Neural cell (in vitro differentiated cells): ENCODE results near the gene FMN2. TPM values are rescaled to one million over a fixed set of nuclear protein-coding genes. Genes with fewer than 3 reads are reported as not detected.

Experiments used
- H2AFZ ChIP-seq: fragments of 200-600, 300-800 bp; sonication (generic), shearing (Covaris generic); 2 replicates; pipeline ENCODE4 v1.6.0; 2014; ENCODE audit warnings: low read depth, mild to moderate bottlenecking, antibody characterized with exemption, low read length, moderate library complexity
- H3F3A ChIP-seq: fragments of 200-600 bp; shearing (Covaris generic); 2 replicates; pipeline ENCODE4 v1.6.1; 2016; ENCODE audit warnings: mild to moderate bottlenecking, moderate library complexity, mixed read lengths, antibody characterized with exemption, low read length; ENCODE audit not compliant: insufficient read depth, poor library complexity, severe bottlenecking
- H3K27ac ChIP-seq: fragments of 200-600, 300-800 bp; sonication (generic), shearing (Covaris generic); 2 replicates; pipeline ENCODE4 v1.5.1; 2014; ENCODE audit warnings: mild to moderate bottlenecking, low read length, moderate library complexity
- H3K27me3 ChIP-seq: fragments of 300-800, 200-600 bp; sonication (generic), shearing (Covaris generic); 2 replicates; pipeline ENCODE4 v1.6.0; 2014; ENCODE audit warnings: mild to moderate bottlenecking, low read depth, low read length, moderate library complexity; ENCODE audit not compliant: insufficient read depth
- H3K36me3 ChIP-seq: fragments of 300-800, 200-600 bp; sonication (generic), shearing (Covaris generic); 2 replicates; pipeline ENCODE4 v1.5.1; 2014; ENCODE audit warnings: mild to moderate bottlenecking, antibody characterized with exemption, low read length, moderate library complexity; ENCODE audit not compliant: insufficient read depth
- H3K4me2 ChIP-seq: fragments of 300-800, 200-600 bp; sonication (generic), shearing (Covaris generic); 2 replicates; pipeline ENCODE4 v1.6.0; 2014; ENCODE audit warnings: mild to moderate bottlenecking, low read length
- H3K4me3 ChIP-seq: fragments of 300-800, 200-600 bp; sonication (generic), shearing (Covaris generic); 2 replicates; pipeline ENCODE4 v1.5.1; 2014; ENCODE audit warnings: mild to moderate bottlenecking, low read length, moderate library complexity
- H3K79me2 ChIP-seq: fragments of 200-600 bp; shearing (Covaris generic); replicated peaks from 2 replicates; pipeline ENCODE4 v1.6.0; 2014; ENCODE audit warnings: mild to moderate bottlenecking, low read length, moderate library complexity; ENCODE audit not compliant: insufficient read depth
- H3K9ac ChIP-seq: fragments of 300-800, 200-600 bp; sonication (generic), shearing (Covaris generic); 2 replicates; pipeline ENCODE4 v1.6.1; 2016; ENCODE audit warnings: mild to moderate bottlenecking, low read length, mixed read lengths
- H3K9me2 ChIP-seq: fragments of 200-600 bp; shearing (Covaris generic); 2 replicates; pipeline ENCODE4 v1.6.1; 2016; ENCODE audit warnings: mild to moderate bottlenecking, low read length, mixed read lengths; ENCODE audit not compliant: insufficient read depth
- H3K9me3 ChIP-seq: fragments of 200-600, 300-800 bp; sonication (generic), shearing (Covaris generic); 2 replicates; pipeline ENCODE4 v1.6.1; 2016; ENCODE audit warnings: mild to moderate bottlenecking, mixed run types, low read length, moderate library complexity, mixed read lengths
- H4K20me1 ChIP-seq: fragments of 200-600 bp; shearing (Covaris generic); 2 replicates; pipeline ENCODE4 v1.6.1; 2016; ENCODE audit warnings: mild to moderate bottlenecking, mixed run types; ENCODE audit not compliant: insufficient read depth
- EP300 ChIP-seq: fragments of 450-650 bp; conservative IDR thresholded peaks from 2 replicates; pipeline ENCODE4 v1.6.1; 2014; ENCODE audit warnings: antibody characterized with exemption, mild to moderate bottlenecking, moderate library complexity; ENCODE audit not compliant: poor library complexity, severe bottlenecking
- EZH2 ChIP-seq: fragments of 200-600, 300-800 bp; shearing (Covaris generic), sonication (generic); IDR thresholded peaks from 2 replicates; pipeline ENCODE4 v1.6.1; 2014; ENCODE audit warnings: antibody characterized with exemption, low read length, borderline replicate concordance, mild to moderate bottlenecking; ENCODE audit not compliant: insufficient read depth, poor library complexity, severe bottlenecking
- MXI1 ChIP-seq: fragments of 450-650 bp; conservative IDR thresholded peaks from 2 replicates; pipeline ENCODE4 v1.6.1; 2014; ENCODE audit warnings: antibody characterized with exemption, mild to moderate bottlenecking; ENCODE audit not compliant: poor library complexity, severe bottlenecking
- POLR2AphosphoS5 ChIP-seq: IDR thresholded peaks from 2 replicates; pipeline ENCODE4 v1.6.1; 2012
- RAD21 ChIP-seq: fragments of 450-650 bp; conservative IDR thresholded peaks from 2 replicates; pipeline ENCODE4 v1.6.1; 2014; ENCODE audit warnings: antibody characterized with exemption, mild to moderate bottlenecking, moderate library complexity
- SMC3 ChIP-seq: fragments of 450-650 bp; conservative IDR thresholded peaks from 2 replicates; pipeline ENCODE4 v1.6.1; 2014; ENCODE audit warnings: antibody characterized with exemption, mild to moderate bottlenecking, moderate library complexity; ENCODE audit not compliant: poor library complexity
- TAF1 ChIP-seq: IDR thresholded peaks from 2 replicates; pipeline ENCODE4 v1.6.1; 2012; ENCODE audit warnings: low read depth
- polyA plus RNA-seq: library from polyadenylated mRNA; depleted of rRNA; stranded (reverse); fragments of >200 nt; gene quantifications from 2 replicates; pipeline ENCODE4 v1.2.3, GENCODE V29; 2014
- TF ChIP-seq, protein P1 (sequence below): IDR thresholded peaks from 2 replicates; pipeline ENCODE4 v1.6.1; 2012; ENCODE audit warnings: borderline replicate concordance
- TF ChIP-seq, protein P2 (sequence below): fragments of 450-650 bp; IDR thresholded peaks from 2 replicates; pipeline ENCODE4 v1.5.1; 2014; ENCODE audit warnings: antibody characterized with exemption, mild to moderate bottlenecking, moderate library complexity; ENCODE audit not compliant: poor library complexity, severe bottlenecking

The FMN2 gene
- polyA plus RNA-seq, 1 donor from 2014 or later, result 23.9 TPM

DNA sequence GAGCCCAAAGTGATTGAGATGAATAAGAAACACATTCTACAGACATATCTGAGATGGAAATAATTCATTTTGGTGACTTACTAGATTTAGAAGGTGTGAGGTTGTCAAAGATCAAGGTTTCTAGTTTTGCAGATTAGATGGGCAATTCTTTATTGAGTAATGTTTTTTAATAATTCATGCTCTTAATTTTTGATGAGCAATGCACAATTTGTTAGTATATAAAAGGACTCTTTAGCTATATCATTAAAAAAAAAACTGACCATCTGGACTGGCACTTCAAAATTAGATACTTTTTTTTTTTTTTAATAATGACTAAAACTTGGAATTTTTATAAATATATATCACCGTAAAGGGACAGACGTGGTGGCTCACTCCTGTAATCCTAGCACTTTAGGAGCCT, 63.9 kb downstream of the FMN2 start:
- H3K4me3 ChIP-seq, result no peak overlapping the region
- H4K20me1 ChIP-seq, result no peaks in the 10 kb centered on the region
- H3K27me3 ChIP-seq, result no peaks in the 10 kb centered on the region
- no peaks in the 10 kb centered on the region for H3F3A ChIP-seq
- no peak overlapping the region for H3K4me2 ChIP-seq
- peaks cover 4% of the 10 kb centered on the region for H3K9me3 ChIP-seq
- H2AFZ ChIP-seq, result no peak overlapping the region
- H3K27ac ChIP-seq, result no peak overlapping the region
- no peak for TF ChIP-seq POLR2AphosphoS5
- TF ChIP-seq EZH2, result no peak
- TF ChIP-seq RAD21, result no peak
- H3K9me2 ChIP-seq, result no peaks in the 10 kb centered on the region
- no peak overlapping the region for H3K9ac ChIP-seq
- no peaks in the 10 kb centered on the region for H3K36me3 ChIP-seq
- H3K79me2 ChIP-seq, result no peaks in the 10 kb centered on the region

DNA sequence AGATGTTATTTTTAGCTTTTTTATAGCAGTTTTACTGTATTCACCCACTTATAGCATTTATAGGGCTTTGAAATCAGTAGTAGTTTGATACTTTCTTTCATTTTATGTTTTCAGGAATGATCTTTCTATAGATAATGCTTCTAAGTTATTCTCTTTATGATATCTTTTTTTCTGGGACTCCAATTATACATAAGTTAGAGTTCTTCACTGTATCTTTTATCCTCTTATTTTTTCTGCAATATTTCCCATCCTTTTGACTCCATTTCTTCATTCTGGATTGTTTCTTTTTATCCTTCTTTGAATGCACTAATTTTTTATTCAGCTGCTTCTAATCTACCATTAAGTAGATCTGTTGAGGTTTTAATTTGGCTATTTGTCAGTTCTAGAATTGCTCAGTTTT, 73.1 kb downstream of the FMN2 start:
- H3K9me2 ChIP-seq, result no peaks in the 10 kb centered on the region
- no peaks in the 10 kb centered on the region for H3K79me2 ChIP-seq
- H3K9ac ChIP-seq, result no peak overlapping the region

More for the DNA sequence above, 73.1 kb downstream of the FMN2 start:
- H3K9me3 ChIP-seq, result no peaks in the 10 kb centered on the region
- no peak overlapping the region for H3K27ac ChIP-seq
- H3K36me3 ChIP-seq, result no peaks in the 10 kb centered on the region
- TF ChIP-seq POLR2AphosphoS5 (no peak), TAF1 (no peak), SMC3 (no peak), EZH2 (no peak), MXI1 (no peak), RAD21 (no peak), EP300 (no peak)
- TF ChIP-seq, protein P1, sequence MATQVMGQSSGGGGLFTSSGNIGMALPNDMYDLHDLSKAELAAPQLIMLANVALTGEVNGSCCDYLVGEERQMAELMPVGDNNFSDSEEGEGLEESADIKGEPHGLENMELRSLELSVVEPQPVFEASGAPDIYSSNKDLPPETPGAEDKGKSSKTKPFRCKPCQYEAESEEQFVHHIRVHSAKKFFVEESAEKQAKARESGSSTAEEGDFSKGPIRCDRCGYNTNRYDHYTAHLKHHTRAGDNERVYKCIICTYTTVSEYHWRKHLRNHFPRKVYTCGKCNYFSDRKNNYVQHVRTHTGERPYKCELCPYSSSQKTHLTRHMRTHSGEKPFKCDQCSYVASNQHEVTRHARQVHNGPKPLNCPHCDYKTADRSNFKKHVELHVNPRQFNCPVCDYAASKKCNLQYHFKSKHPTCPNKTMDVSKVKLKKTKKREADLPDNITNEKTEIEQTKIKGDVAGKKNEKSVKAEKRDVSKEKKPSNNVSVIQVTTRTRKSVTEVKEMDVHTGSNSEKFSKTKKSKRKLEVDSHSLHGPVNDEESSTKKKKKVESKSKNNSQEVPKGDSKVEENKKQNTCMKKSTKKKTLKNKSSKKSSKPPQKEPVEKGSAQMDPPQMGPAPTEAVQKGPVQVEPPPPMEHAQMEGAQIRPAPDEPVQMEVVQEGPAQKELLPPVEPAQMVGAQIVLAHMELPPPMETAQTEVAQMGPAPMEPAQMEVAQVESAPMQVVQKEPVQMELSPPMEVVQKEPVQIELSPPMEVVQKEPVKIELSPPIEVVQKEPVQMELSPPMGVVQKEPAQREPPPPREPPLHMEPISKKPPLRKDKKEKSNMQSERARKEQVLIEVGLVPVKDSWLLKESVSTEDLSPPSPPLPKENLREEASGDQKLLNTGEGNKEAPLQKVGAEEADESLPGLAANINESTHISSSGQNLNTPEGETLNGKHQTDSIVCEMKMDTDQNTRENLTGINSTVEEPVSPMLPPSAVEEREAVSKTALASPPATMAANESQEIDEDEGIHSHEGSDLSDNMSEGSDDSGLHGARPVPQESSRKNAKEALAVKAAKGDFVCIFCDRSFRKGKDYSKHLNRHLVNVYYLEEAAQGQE, result no peak
- TF ChIP-seq, protein P2, sequence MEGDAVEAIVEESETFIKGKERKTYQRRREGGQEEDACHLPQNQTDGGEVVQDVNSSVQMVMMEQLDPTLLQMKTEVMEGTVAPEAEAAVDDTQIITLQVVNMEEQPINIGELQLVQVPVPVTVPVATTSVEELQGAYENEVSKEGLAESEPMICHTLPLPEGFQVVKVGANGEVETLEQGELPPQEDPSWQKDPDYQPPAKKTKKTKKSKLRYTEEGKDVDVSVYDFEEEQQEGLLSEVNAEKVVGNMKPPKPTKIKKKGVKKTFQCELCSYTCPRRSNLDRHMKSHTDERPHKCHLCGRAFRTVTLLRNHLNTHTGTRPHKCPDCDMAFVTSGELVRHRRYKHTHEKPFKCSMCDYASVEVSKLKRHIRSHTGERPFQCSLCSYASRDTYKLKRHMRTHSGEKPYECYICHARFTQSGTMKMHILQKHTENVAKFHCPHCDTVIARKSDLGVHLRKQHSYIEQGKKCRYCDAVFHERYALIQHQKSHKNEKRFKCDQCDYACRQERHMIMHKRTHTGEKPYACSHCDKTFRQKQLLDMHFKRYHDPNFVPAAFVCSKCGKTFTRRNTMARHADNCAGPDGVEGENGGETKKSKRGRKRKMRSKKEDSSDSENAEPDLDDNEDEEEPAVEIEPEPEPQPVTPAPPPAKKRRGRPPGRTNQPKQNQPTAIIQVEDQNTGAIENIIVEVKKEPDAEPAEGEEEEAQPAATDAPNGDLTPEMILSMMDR, result no peak
- H4K20me1 ChIP-seq, result no peaks in the 10 kb centered on the region
- no peaks in the 10 kb centered on the region for H3K27me3 ChIP-seq
- no peak overlapping the region for H3K4me3 ChIP-seq
- H3F3A ChIP-seq, result no peaks in the 10 kb centered on the region
- no peak overlapping the region for H2AFZ ChIP-seq
- H3K4me2 ChIP-seq, result no peak overlapping the region
